Peyer's patch (tissue), 4 donors: ENCODE measurements around the gene R3HDM4.

Source experiments
- POLR2A ChIP-seq, 2 donors: fragments of 450-650 bp; IDR thresholded peaks; one replicate each; pipeline ENCODE4 v1.5.1; 2017; ENCODE audit warnings: antibody characterized with exemption in 2 of 2, mild to moderate bottlenecking in 2 of 2, moderate library complexity in 2 of 2
- TF ChIP-seq, protein P1 (sequence below), 6 experiments: fragments of 450-650 bp in 4 of 6; fragments of 200-600 bp in 2 of 6; sonication (generic) in 1 of 6; IDR thresholded peaks; one replicate each; pipeline ENCODE4 v1.5.1; 2017 to 2019; ENCODE audit warnings: antibody characterized with exemption in 6 of 6, mild to moderate bottlenecking in 3 of 6, moderate library complexity in 1 of 6

- TF ChIP-seq POLR2A (IDR thresholded peaks at IDR 0.05), result no peak
- TF ChIP-seq, protein P1, sequence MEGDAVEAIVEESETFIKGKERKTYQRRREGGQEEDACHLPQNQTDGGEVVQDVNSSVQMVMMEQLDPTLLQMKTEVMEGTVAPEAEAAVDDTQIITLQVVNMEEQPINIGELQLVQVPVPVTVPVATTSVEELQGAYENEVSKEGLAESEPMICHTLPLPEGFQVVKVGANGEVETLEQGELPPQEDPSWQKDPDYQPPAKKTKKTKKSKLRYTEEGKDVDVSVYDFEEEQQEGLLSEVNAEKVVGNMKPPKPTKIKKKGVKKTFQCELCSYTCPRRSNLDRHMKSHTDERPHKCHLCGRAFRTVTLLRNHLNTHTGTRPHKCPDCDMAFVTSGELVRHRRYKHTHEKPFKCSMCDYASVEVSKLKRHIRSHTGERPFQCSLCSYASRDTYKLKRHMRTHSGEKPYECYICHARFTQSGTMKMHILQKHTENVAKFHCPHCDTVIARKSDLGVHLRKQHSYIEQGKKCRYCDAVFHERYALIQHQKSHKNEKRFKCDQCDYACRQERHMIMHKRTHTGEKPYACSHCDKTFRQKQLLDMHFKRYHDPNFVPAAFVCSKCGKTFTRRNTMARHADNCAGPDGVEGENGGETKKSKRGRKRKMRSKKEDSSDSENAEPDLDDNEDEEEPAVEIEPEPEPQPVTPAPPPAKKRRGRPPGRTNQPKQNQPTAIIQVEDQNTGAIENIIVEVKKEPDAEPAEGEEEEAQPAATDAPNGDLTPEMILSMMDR (IDR thresholded peaks at IDR 0.05), result no peak
These were observed 41.9 kb upstream of the R3HDM4 start for GRCh38 chr19:954672-955494.
